Measurements from ENCODE around the gene KRTAP5-6. TPM values are rescaled to one million over a fixed set of nuclear protein-coding genes. Genes with fewer than 3 reads are reported as not detected.

KRTAP5-6 gene
- polyA plus RNA-seq, 2 donors, result not detected

GRCh38 chr11:1733009-1733715 lies 36.2 kb downstream of the KRTAP5-6 start:
- H3K9me3 ChIP-seq (ENCODE audit: control insufficient read depth in 2 of 2, insufficient read depth in 1 of 2, low read depth in 1 of 2, low read length in 1 of 2), result peaks cover 6 to 23% of the 10 kb centered on the region in 2 donors
- no peaks in the 10 kb centered on the region for H3K27me3 ChIP-seq (ENCODE audit: control insufficient read depth in 1 of 2, insufficient read depth in 2 of 2, low read length in 2 of 2)
- peaks cover 0 to 3% of the 10 kb centered on the region in 2 donors for H3K4me1 ChIP-seq (ENCODE audit: control insufficient read depth in 2 of 2, insufficient read depth in 2 of 2, low read length in 1 of 2)
- no peak overlapping the region for H3K27ac ChIP-seq (ENCODE audit: low read depth in 2 of 2, low read length in 1 of 2)
- WGBS, 2 donors, result 64 to 65% methylated on average over 14 of the region's 14 CpGs
- no peak overlapping the region for H3K4me3 ChIP-seq (ENCODE audit: low read depth in 1 of 2, low read length in 2 of 2)
- H3K36me3 ChIP-seq (ENCODE audit: control insufficient read depth in 2 of 2, insufficient read depth in 2 of 2, low read length in 1 of 2), result no peaks in the 10 kb centered on the region

- Histone ChIP-seq H3K4me1 (ENCODE audit: control insufficient read depth in 2 of 2, insufficient read depth in 2 of 2, low read length in 1 of 2) (peaks cover 0 to 3% of the 10 kb centered on the region in 2 donors), H3K9me3 (ENCODE audit: control insufficient read depth in 2 of 2, insufficient read depth in 1 of 2, low read depth in 1 of 2, low read length in 1 of 2) (peaks cover 6 to 23% of the 10 kb centered on the region in 2 donors), H3K4me3 (ENCODE audit: low read depth in 1 of 2, low read length in 2 of 2) (no peak overlapping the region), H3K36me3 (ENCODE audit: control insufficient read depth in 2 of 2, insufficient read depth in 2 of 2, low read length in 1 of 2) (no peaks in the 10 kb centered on the region), H3K27ac (ENCODE audit: low read depth in 2 of 2, low read length in 1 of 2) (no peak overlapping the region), H3K27me3 (ENCODE audit: control insufficient read depth in 1 of 2, insufficient read depth in 2 of 2, low read length in 2 of 2) (no peaks in the 10 kb centered on the region)
- WGBS, 2 donors, result 71 to 74% methylated on average over 28 of the region's 28 CpGs
These were observed 37.0 kb downstream of the KRTAP5-6 start for GRCh38 chr11:1733716-1734640.

GRCh38 chr11:1734641-1735081 lies 37.7 kb downstream of the KRTAP5-6 start:
- Histone ChIP-seq H3K27ac (ENCODE audit: low read depth in 2 of 2, low read length in 1 of 2) (no peak overlapping the region), H3K4me3 (ENCODE audit: low read depth in 1 of 2, low read length in 2 of 2) (no peak overlapping the region), H3K9me3 (ENCODE audit: control insufficient read depth in 2 of 2, insufficient read depth in 1 of 2, low read depth in 1 of 2, low read length in 1 of 2) (peaks cover 6 to 23% of the 10 kb centered on the region in 2 donors), H3K4me1 (ENCODE audit: control insufficient read depth in 2 of 2, insufficient read depth in 2 of 2, low read length in 1 of 2) (peaks cover 0 to 3% of the 10 kb centered on the region in 2 donors), H3K36me3 (ENCODE audit: control insufficient read depth in 2 of 2, insufficient read depth in 2 of 2, low read length in 1 of 2) (no peaks in the 10 kb centered on the region), H3K27me3 (ENCODE audit: control insufficient read depth in 1 of 2, insufficient read depth in 2 of 2, low read length in 2 of 2) (no peaks in the 10 kb centered on the region)
- 52 to 64% methylated on average over 10 of the region's 10 CpGs for whole genome bisulfite sequencing, 2 donors

- WGBS, 2 donors, result 76 to 77% methylated on average over 16 of the region's 16 CpGs
- H3K36me3 ChIP-seq (ENCODE audit: control insufficient read depth in 2 of 2, insufficient read depth in 2 of 2, low read length in 1 of 2), result no peaks in the 10 kb centered on the region
- H3K4me3 ChIP-seq (ENCODE audit: low read depth in 1 of 2, low read length in 2 of 2), result no peak overlapping the region
- H3K27me3 ChIP-seq (ENCODE audit: control insufficient read depth in 1 of 2, insufficient read depth in 2 of 2, low read length in 2 of 2), result no peaks in the 10 kb centered on the region
- H3K4me1 ChIP-seq (ENCODE audit: control insufficient read depth in 2 of 2, insufficient read depth in 2 of 2, low read length in 1 of 2), result peaks cover 0 to 3% of the 10 kb centered on the region in 2 donors
- H3K27ac ChIP-seq (ENCODE audit: low read depth in 2 of 2, low read length in 1 of 2), result no peak overlapping the region
- peaks cover 6 to 23% of the 10 kb centered on the region in 2 donors for H3K9me3 ChIP-seq (ENCODE audit: control insufficient read depth in 2 of 2, insufficient read depth in 1 of 2, low read depth in 1 of 2, low read length in 1 of 2)
These were observed 38.3 kb downstream of the KRTAP5-6 start for GRCh38 chr11:1735271-1735670.

GRCh38 chr11:1736447-1736992 lies 39.5 kb downstream of the KRTAP5-6 start:
- peaks cover 6 to 23% of the 10 kb centered on the region in 2 donors for H3K9me3 ChIP-seq (ENCODE audit: control insufficient read depth in 2 of 2, insufficient read depth in 1 of 2, low read depth in 1 of 2, low read length in 1 of 2)
- 60 to 66% methylated on average over 3 of the region's 3 CpGs for whole genome bisulfite sequencing, 2 donors
- no peak overlapping the region for H3K4me3 ChIP-seq (ENCODE audit: low read depth in 1 of 2, low read length in 2 of 2)
- H3K27me3 ChIP-seq (ENCODE audit: control insufficient read depth in 1 of 2, insufficient read depth in 2 of 2, low read length in 2 of 2), result no peaks in the 10 kb centered on the region
- H3K4me1 ChIP-seq (ENCODE audit: control insufficient read depth in 2 of 2, insufficient read depth in 2 of 2, low read length in 1 of 2), result peaks cover 0 to under 1% of the 10 kb centered on the region in 2 donors
- no peak overlapping the region for H3K27ac ChIP-seq (ENCODE audit: low read depth in 2 of 2, low read length in 1 of 2)
- H3K36me3 ChIP-seq (ENCODE audit: control insufficient read depth in 2 of 2, insufficient read depth in 2 of 2, low read length in 1 of 2), result no peaks in the 10 kb centered on the region

- 82 to 84% methylated on average over 6 of the region's 6 CpGs for WGBS, 2 donors
- no peaks in the 10 kb centered on the region for H3K27me3 ChIP-seq (ENCODE audit: control insufficient read depth in 1 of 2, insufficient read depth in 2 of 2, low read length in 2 of 2)
- H3K36me3 ChIP-seq (ENCODE audit: control insufficient read depth in 2 of 2, insufficient read depth in 2 of 2, low read length in 1 of 2), result no peaks in the 10 kb centered on the region
These were observed 40.2 kb downstream of the KRTAP5-6 start for GRCh38 chr11:1737080-1737757.

GRCh38 chr11:1738380-1738779 lies 41.4 kb downstream of the KRTAP5-6 start:
- WGBS, 2 donors, result 85 to 86% methylated on average over 10 of the region's 10 CpGs
- Histone ChIP-seq H3K4me3 (ENCODE audit: low read depth in 1 of 2, low read length in 2 of 2) (no peak overlapping the region), H3K27me3 (ENCODE audit: control insufficient read depth in 1 of 2, insufficient read depth in 2 of 2, low read length in 2 of 2) (no peaks in the 10 kb centered on the region)

More at GRCh38 chr11:1737080-1737757, 40.2 kb downstream of the KRTAP5-6 start:
- Histone ChIP-seq H3K27ac (ENCODE audit: low read depth in 2 of 2, low read length in 1 of 2) (no peak overlapping the region), H3K4me1 (ENCODE audit: control insufficient read depth in 2 of 2, insufficient read depth in 2 of 2, low read length in 1 of 2) (no peaks in the 10 kb centered on the region), H3K9me3 (ENCODE audit: control insufficient read depth in 2 of 2, insufficient read depth in 1 of 2, low read depth in 1 of 2, low read length in 1 of 2) (peaks cover 6 to 23% of the 10 kb centered on the region in 2 donors), H3K4me3 (ENCODE audit: low read depth in 1 of 2, low read length in 2 of 2) (no peak overlapping the region)

GRCh38 chr11:1739576-1739975 lies 42.6 kb downstream of the KRTAP5-6 start:
- no peaks in the 10 kb centered on the region for H3K36me3 ChIP-seq (ENCODE audit: control insufficient read depth in 2 of 2, insufficient read depth in 2 of 2, low read length in 1 of 2)

More at GRCh38 chr11:1738380-1738779, 41.4 kb downstream of the KRTAP5-6 start:
- peaks cover 6 to 26% of the 10 kb centered on the region in 2 donors for H3K9me3 ChIP-seq (ENCODE audit: control insufficient read depth in 2 of 2, insufficient read depth in 1 of 2, low read depth in 1 of 2, low read length in 1 of 2)
- H3K36me3 ChIP-seq (ENCODE audit: control insufficient read depth in 2 of 2, insufficient read depth in 2 of 2, low read length in 1 of 2), result no peaks in the 10 kb centered on the region
- H3K4me1 ChIP-seq (ENCODE audit: control insufficient read depth in 2 of 2, insufficient read depth in 2 of 2, low read length in 1 of 2), result peaks cover 0 to 2% of the 10 kb centered on the region in 2 donors
- H3K27ac ChIP-seq (ENCODE audit: low read depth in 2 of 2, low read length in 1 of 2), result no peak overlapping the region

More at GRCh38 chr11:1739576-1739975, 42.6 kb downstream of the KRTAP5-6 start:
- 62 to 65% methylated on average over 8 of the region's 8 CpGs for WGBS, 2 donors
- Histone ChIP-seq H3K9me3 (ENCODE audit: control insufficient read depth in 2 of 2, insufficient read depth in 1 of 2, low read depth in 1 of 2, low read length in 1 of 2) (peaks cover 6 to 26% of the 10 kb centered on the region in 2 donors), H3K27ac (ENCODE audit: low read depth in 2 of 2, low read length in 1 of 2) (no peak overlapping the region), H3K4me3 (ENCODE audit: low read depth in 1 of 2, low read length in 2 of 2) (no peak overlapping the region), H3K4me1 (ENCODE audit: control insufficient read depth in 2 of 2, insufficient read depth in 2 of 2, low read length in 1 of 2) (peaks cover 0 to 2% of the 10 kb centered on the region in 2 donors), H3K27me3 (ENCODE audit: control insufficient read depth in 1 of 2, insufficient read depth in 2 of 2, low read length in 2 of 2) (no peaks in the 10 kb centered on the region)
